BLaER1 treated with 17β-estradiol and CSF1 and Interleukin-3, amounts not matched to agents 10 nM and 100 nM (cell line): ENCODE measurements around the gene CLCN7.
A peak's percentile ranks its signal among the peaks of the same experiment; 100 is the strongest.

Experiments used
- H3K27ac ChIP-seq, 11 experiments: shearing (Covaris generic); formaldehyde crosslinking; 2 replicates each; pipeline ENCODE4 v1.8.1; 2022
- H3K27me3 ChIP-seq, 11 experiments: shearing (Covaris generic); formaldehyde crosslinking; 2 replicates each; pipeline ENCODE4 v1.8.1; 2022
- H3K36me3 ChIP-seq, 11 experiments: shearing (Covaris generic); formaldehyde crosslinking; 2 replicates each; pipeline ENCODE4 v1.8.1; 2022
- H3K4me1 ChIP-seq, 10 experiments: shearing (Covaris generic); formaldehyde crosslinking; 2 replicates each; pipeline ENCODE4 v1.8.1; 2022
- H3K4me2 ChIP-seq, 11 experiments: shearing (Covaris generic); formaldehyde crosslinking; 2 replicates each; pipeline ENCODE4 v1.8.1; 2022
- H3K4me3 ChIP-seq, 10 experiments: shearing (Covaris generic); formaldehyde crosslinking; 2 replicates each; pipeline ENCODE4 v1.8.1; 2022
- H3K9ac ChIP-seq, 11 experiments: shearing (Covaris generic); formaldehyde crosslinking; 2 replicates each; pipeline ENCODE4 v1.8.1; 2022
- H3K9me3 ChIP-seq, 11 experiments: shearing (Covaris generic); formaldehyde crosslinking; replicated peaks in 1 of 11; 2 replicates each; pipeline ENCODE4 v1.8.1; 2022
- H4K20me1 ChIP-seq, 11 experiments: shearing (Covaris generic); formaldehyde crosslinking; 2 replicates each; pipeline ENCODE4 v1.8.1; 2022
- Cebpa-rat ChIP-seq, 11 experiments: shearing (Covaris generic); IDR thresholded peaks; 2 replicates each; pipeline ENCODE4 v1.8.1; 2022

The CLCN7 gene

DNA sequence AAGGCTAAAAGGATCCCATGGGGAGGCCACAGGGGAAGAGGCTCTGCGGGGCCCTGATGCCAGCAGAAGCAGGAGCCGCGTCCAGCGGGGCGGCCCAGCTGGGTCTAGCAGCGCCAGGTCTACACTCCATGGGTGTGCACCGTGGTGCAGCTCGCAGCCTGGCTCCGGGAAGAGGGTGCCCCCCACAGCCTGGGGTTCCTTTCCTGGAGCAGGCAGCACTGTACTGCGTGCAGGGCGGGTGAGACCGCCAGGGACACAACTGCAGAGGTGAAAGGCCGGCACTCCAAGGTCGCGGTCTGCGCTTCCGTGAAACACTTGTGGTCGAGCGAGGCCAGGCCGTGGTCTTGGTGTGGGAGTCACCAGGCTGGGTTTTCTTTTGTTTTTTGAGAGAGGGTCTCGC, 24.0 kb downstream of the CLCN7 start:
- peaks cover 12 to 60% (median 44%) of the 10 kb centered on the region in 10 experiments for H3K4me1 ChIP-seq
- H3K4me2 ChIP-seq: no peak overlapping the region
- peaks cover 94 to 99% (median 97%) of the 10 kb centered on the region in 11 experiments for H3K36me3 ChIP-seq
- H3K9ac ChIP-seq: peak overlapping the region in 5 of 11 experiments; percentile 0 to 38 (median 10); a peak in 5 of 22 replicates
- H3K27me3 ChIP-seq: no peaks in the 10 kb centered on the region
- no peak overlapping the region for H3K4me3 ChIP-seq
- no peak for TF ChIP-seq Cebpa-rat (IDR thresholded peaks at IDR 0.05)
- H3K9me3 ChIP-seq: no peaks in the 10 kb centered on the region
- H3K27ac ChIP-seq: peak overlapping the region in 5 of 11 experiments; percentile 14 to 42 (median 19); a peak in 4 of 22 replicates
- H4K20me1 ChIP-seq: peaks cover 0 to 91% (median 0%) of the 10 kb centered on the region in 11 experiments; a peak in 8 of 22 replicates

DNA sequence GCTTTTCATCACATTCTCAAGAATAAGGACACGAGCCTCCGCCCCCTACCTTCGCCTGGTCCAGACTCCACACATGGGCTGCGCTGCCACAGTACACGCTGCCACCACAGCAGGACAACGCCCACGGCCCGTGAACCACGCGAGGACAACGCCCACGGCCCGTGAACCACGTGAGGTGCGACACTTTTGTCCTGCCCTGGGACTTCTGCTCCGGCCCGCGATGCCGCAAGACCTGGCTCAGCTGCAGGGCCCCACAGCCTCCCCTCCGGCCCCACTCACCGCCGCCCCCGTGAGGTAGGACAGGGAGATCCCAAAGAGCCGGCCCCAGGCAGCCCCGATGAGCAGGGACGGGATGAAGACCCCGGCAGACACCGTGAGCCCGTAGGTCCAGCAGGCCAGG, 24.6 kb downstream of the CLCN7 start:
- Histone ChIP-seq H3K27me3 (no peaks in the 10 kb centered on the region), H3K36me3 (peaks cover 88 to 99% (median 91%) of the 10 kb centered on the region in 11 experiments), H3K4me3 (no peak overlapping the region), H3K4me2 (no peak overlapping the region), H3K4me1 (peaks cover 19 to 60% (median 44%) of the 10 kb centered on the region in 10 experiments), H3K27ac (peak overlapping the region in 4 of 11 experiments; percentile 19 to 42 (median 26); a peak in 6 of 22 replicates), H3K9ac (peak overlapping the region in 3 of 11 experiments; percentile 4 to 28 (median 10); a peak in 2 of 22 replicates), H4K20me1 (peaks cover 0 to 91% (median 0%) of the 10 kb centered on the region in 11 experiments; a peak in 7 of 22 replicates), H3K9me3 (no peaks in the 10 kb centered on the region)
- no peak for TF ChIP-seq Cebpa-rat (IDR thresholded peaks at IDR 0.05)

DNA sequence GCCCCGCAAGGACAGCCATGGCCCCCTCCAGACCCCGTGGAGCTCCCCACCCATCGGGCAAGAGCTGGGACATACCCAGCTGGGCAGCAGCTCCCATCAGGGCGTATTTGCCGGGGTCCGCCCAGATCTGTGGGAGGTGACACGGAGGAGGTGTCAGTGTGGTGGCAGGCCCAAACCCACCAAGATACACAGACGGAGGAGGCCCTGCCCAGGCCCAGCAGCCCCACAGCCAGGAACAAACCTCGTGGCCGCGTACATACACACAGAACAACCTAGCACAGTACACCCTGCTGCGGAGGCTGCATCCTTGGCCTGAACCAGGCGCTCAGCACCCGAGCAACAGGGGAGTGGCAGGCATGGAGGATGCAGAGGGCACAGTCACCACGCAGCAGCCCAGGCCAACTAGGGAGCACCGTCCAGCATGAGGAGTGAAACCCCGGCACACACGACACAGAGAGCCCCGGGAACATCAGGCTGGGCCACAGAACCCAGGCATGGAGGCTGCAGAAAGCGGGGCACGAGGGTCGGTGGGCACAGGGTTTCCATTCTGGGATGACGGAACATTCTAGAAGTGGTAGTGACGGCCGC, 25.5 kb downstream of the CLCN7 start:
- peak overlapping the region in 1 of 11 experiments; percentile 42; a peak in 2 of 22 replicates for H3K27ac ChIP-seq
- H3K4me1 ChIP-seq: peaks cover 28 to 60% (median 44%) of the 10 kb centered on the region in 10 experiments
- H3K4me2 ChIP-seq: no peak overlapping the region
- no peaks in the 10 kb centered on the region for H3K27me3 ChIP-seq
- peaks cover 0 to 82% (median 0%) of the 10 kb centered on the region in 11 experiments; a peak in 7 of 22 replicates for H4K20me1 ChIP-seq
- no peaks in the 10 kb centered on the region for H3K9me3 ChIP-seq
- H3K9ac ChIP-seq: 0 out of 22 replicates have a peak overlapping the region, but pooled peaks of 1 of the 11 experiments have one; percentile 23
- H3K4me3 ChIP-seq: no peak overlapping the region
- TF ChIP-seq Cebpa-rat (IDR thresholded peaks at IDR 0.05): no peak
- peaks cover 78 to 89% (median 82%) of the 10 kb centered on the region in 11 experiments for H3K36me3 ChIP-seq

DNA sequence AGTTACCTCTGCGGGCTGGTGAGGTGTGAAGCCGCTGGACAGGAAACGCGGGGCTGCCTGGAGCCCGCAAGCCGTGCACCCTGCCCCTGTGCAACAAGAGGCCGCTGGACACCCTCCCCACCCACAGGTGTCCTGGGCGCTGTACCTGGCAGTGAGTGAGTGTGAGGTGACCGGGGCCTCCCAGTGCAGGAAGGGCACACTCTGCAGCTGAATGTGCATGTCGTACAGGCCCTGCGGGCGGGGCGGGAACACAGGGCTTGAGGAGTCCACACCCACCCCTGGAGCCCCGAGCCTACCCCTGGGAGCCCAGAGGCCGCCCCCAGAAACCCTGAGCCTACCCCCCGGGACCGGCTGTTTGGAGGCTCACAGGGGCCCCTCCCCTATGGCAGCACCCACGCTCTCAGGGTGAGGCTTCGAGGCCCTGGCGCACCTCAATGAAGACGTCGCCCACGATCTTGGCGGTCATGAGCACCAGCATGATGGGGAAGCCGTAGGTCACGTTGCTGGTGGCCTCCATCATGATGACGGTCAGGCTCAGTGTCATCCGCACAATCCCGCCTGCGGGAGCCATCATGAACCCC, 26.2 kb downstream of the CLCN7 start:
- no peaks in the 10 kb centered on the region for H3K27me3 ChIP-seq
- no peak for TF ChIP-seq Cebpa-rat (IDR thresholded peaks at IDR 0.05)
- H4K20me1 ChIP-seq: peaks cover 0 to 75% (median 0%) of the 10 kb centered on the region in 11 experiments; a peak in 7 of 22 replicates
- no peak overlapping the region for H3K9ac ChIP-seq
- no peak overlapping the region for H3K27ac ChIP-seq
- peaks cover 72 to 83% (median 75%) of the 10 kb centered on the region in 11 experiments for H3K36me3 ChIP-seq
- H3K4me2 ChIP-seq: no peak overlapping the region
- no peaks in the 10 kb centered on the region for H3K9me3 ChIP-seq
- no peak overlapping the region for H3K4me3 ChIP-seq
- peaks cover 30 to 60% (median 44%) of the 10 kb centered on the region in 10 experiments for H3K4me1 ChIP-seq

DNA sequence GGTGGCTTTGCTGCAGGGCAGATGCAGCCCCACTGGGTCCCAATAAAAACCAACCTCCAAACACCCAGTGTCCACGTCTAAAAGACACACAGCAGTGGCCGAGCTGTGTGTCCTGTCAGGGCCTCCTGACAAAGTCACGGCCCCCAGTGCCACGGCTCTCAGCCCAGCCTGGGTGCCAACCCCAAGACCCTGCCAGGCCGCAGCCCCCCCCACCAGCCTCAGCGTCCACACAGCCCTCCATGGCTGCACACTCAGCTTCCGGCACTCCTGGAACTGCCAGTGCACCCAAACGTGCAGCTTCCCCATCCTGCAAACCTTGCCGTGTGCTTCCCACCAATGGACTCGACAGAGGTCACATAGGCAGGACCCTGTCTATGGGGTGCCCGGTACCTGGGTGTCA, 26.9 kb downstream of the CLCN7 start:
- no peak overlapping the region; a peak in 1 of 22 replicates for H3K9ac ChIP-seq
- TF ChIP-seq Cebpa-rat (IDR thresholded peaks at IDR 0.05): no peak
- H3K36me3 ChIP-seq: peaks cover 65 to 76% (median 68%) of the 10 kb centered on the region in 11 experiments
- peaks cover 0 to 70% (median 0%) of the 10 kb centered on the region in 11 experiments; a peak in 7 of 22 replicates for H4K20me1 ChIP-seq
- 0 out of 22 replicates have a peak overlapping the region, but pooled peaks of 1 of the 11 experiments have one; percentile 10 for H3K27ac ChIP-seq
- H3K27me3 ChIP-seq: no peaks in the 10 kb centered on the region
- H3K4me1 ChIP-seq: peaks cover 30 to 61% (median 46%) of the 10 kb centered on the region in 10 experiments
- no peak overlapping the region for H3K4me3 ChIP-seq
- no peak overlapping the region for H3K4me2 ChIP-seq
- H3K9me3 ChIP-seq: no peaks in the 10 kb centered on the region

DNA sequence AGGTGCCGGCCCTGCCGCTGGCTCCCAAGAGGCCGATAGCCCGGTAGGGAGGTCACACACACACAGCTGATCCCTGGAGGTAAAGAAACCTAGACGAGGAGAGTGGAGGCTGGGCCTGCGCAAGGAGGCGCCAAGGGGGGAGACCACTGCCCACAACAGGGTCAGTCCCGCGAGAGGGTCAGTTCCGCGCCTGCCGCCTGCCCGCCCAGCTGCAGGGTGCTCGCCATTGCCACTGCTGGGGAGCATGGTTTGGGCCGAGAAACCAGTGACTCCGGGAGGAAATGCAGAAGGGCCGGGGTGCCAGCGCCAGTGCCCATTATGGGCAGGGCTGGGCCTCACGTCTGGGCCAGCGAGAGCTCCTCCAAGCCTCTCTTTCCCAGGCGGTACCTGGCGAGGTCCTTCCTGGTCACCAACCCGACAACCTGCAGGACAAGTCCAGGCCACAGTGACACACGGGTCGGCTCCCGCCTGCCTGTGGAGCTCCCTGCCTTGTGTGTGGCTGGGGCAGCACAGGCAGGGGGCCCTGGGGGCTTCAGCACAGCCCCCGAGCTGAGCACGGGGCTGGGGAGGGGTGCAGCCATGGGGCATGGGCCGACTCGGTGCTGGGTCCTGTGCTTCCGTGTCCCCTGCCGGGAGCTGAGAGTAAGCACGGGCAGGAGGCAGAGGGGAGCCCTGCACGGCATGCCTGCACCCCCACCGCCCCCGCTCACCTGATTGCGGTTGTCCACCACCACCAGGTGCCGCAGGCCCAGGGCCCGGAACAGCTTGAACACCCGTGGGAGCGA, 28.3 kb downstream of the CLCN7 start:
- H3K36me3 ChIP-seq: peaks cover 50 to 61% (median 54%) of the 10 kb centered on the region in 11 experiments
- peak overlapping the region; percentile 69 to 89 (median 82); a peak in 20 of 22 replicates for H3K9ac ChIP-seq
- peak overlapping the region in 10 of 11 experiments; percentile 69 to 98 (median 94); a peak in 19 of 22 replicates for H3K27ac ChIP-seq
- no peaks in the 10 kb centered on the region for H3K27me3 ChIP-seq
- peaks cover 30 to 65% (median 51%) of the 10 kb centered on the region in 10 experiments for H3K4me1 ChIP-seq
- peaks cover 0 to 58% (median 0%) of the 10 kb centered on the region in 11 experiments; a peak in 7 of 22 replicates for H4K20me1 ChIP-seq
- no peaks in the 10 kb centered on the region for H3K9me3 ChIP-seq
- no peak for TF ChIP-seq Cebpa-rat (IDR thresholded peaks at IDR 0.05)
- peak overlapping the region; percentile 90 to 100 (median 97) for H3K4me2 ChIP-seq
- no peak overlapping the region; a peak in 2 of 20 replicates for H3K4me3 ChIP-seq

DNA sequence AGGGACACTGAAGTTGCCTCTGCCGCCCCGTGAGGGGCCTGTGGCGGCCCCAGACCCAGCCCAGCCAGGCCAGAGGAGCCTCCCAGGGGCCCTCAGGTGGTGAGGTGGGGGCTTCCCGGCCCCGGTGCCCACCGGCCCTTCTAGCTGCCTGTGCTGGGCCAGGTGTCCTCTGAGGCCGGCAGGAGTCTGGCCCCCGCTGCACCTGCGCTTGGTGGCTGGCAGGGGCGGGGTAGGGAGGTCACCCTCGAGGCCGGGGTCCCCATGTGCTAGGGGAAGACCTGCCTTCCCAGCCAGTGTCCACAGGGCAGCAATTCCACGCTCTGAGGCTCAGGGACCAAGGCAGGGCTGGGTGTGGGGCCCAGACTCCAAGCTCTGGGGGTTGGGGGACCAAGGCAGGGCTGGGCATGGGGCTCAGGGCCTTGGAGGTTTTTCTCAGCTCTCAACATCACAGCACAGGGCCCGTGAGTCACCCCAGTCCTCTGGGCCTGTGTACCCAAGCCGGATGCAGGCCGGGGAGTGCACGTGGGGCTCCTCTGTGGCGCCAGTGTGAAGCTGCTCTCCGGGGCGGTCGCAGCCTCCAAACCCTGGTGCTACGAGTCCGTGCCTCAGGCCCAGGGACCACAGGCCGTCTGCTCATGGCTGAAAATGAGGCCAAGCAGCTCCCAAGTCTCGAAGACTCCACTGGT, 29.2 kb downstream of the CLCN7 start:
- Histone ChIP-seq H3K4me3 (peak overlapping the region in 8 of 10 experiments; percentile 17 to 38 (median 32); a peak in 6 of 20 replicates), H3K27me3 (no peaks in the 10 kb centered on the region), H3K9me3 (no peaks in the 10 kb centered on the region), H3K4me1 (peaks cover 30 to 71% (median 54%) of the 10 kb centered on the region in 10 experiments), H3K27ac (peak overlapping the region; percentile 23 to 98 (median 93); a peak in 21 of 22 replicates), H4K20me1 (peaks cover 0 to 54% (median 0%) of the 10 kb centered on the region in 11 experiments; a peak in 7 of 22 replicates), H3K4me2 (peak overlapping the region; percentile 90 to 100 (median 97)), H3K9ac (peak overlapping the region; percentile 69 to 89 (median 82); a peak in 21 of 22 replicates), H3K36me3 (peaks cover 42 to 53% (median 45%) of the 10 kb centered on the region in 11 experiments)
- no peak for TF ChIP-seq Cebpa-rat (IDR thresholded peaks at IDR 0.05)
